Gastroesophageal sphincter (tissue), 4 donors: ENCODE measurements around the gene OGFRL1. TPM values are rescaled to one million over a fixed set of nuclear protein-coding genes. Genes with fewer than 3 reads are reported as not detected.

Source experiments
- ATAC-seq: fragments of 150-250 bp; one replicate; pipeline ENCODE4 v1.9.1; 2016; ENCODE audit warnings: mild to moderate bottlenecking, moderate library complexity
- H3K27ac ChIP-seq, 4 donors: fragments of 200-600 bp; sonication (generic) in 3 of 4; 1 replicate in 3 of 4; 2 replicates in 1 of 4; pipeline ENCODE4 v1.5.1; 2016 to 2019
- H3K27me3 ChIP-seq: fragments of 200-600 bp; sonication (generic); one replicate; pipeline ENCODE4 v1.5.1; 2019
- H3K36me3 ChIP-seq, 2 donors: fragments of 200-600 bp; sonication (generic); one replicate each; pipeline ENCODE4 v1.5.1; 2019; ENCODE audit warnings: control low read depth in 1 of 2
- H3K4me1 ChIP-seq, 3 donors: fragments of 200-600 bp; sonication (generic); 1 replicate in 2 of 3; 2 replicates in 1 of 3; pipeline ENCODE4 v1.5.1; 2016 to 2019; ENCODE audit warnings: control low read depth in 2 of 3
- H3K4me3 ChIP-seq, 2 donors: fragments of 200-600 bp; sonication (generic); one replicate each; pipeline ENCODE4 v1.5.1; 2019; ENCODE audit warnings: mild to moderate bottlenecking in 1 of 2, moderate library complexity in 1 of 2
- H3K9me3 ChIP-seq, 3 donors: fragments of 200-600 bp; sonication (generic); one replicate each; pipeline ENCODE4 v1.5.1; 2017 to 2019; ENCODE audit warnings: control low read depth in 2 of 3
- EP300 ChIP-seq: sonication (generic); formaldehyde crosslinking; IDR thresholded peaks from one replicate; pipeline ENCODE4 v1.6.1; 2017; ENCODE audit warnings: antibody characterized with exemption, mild to moderate bottlenecking
- POLR2A ChIP-seq, 2 donors: fragments of 450-650 bp; IDR thresholded peaks; one replicate each; pipeline ENCODE4 v1.6.1; 2017; ENCODE audit warnings: antibody characterized with exemption in 2 of 2, mild to moderate bottlenecking in 2 of 2, moderate library complexity in 1 of 2
- POLR2AphosphoS5 ChIP-seq: sonication (generic); formaldehyde crosslinking; IDR thresholded peaks from one replicate; pipeline ENCODE4 v1.6.1; 2017; ENCODE audit warnings: antibody characterized with exemption
- WGBS, 2 donors: methylation state at CpG; one replicate each; pipeline ENCODE4 v1.1.5; 2018; ENCODE audit warnings: low coverage in 1 of 2; 5-methylcytosine and 5-hydroxymethylcytosine counted together
- total RNA-seq, 4 donors: library from RNA; depleted of rRNA; stranded (reverse); fragments of >200 nt; gene quantifications; one replicate each; pipeline ENCODE4 v1.1.0, GENCODE V29; 2016
- TF ChIP-seq, protein P1 (sequence below), 4 experiments: fragments of 200-600 bp in 2 of 4; fragments of 450-650 bp in 2 of 4; sonication (generic) in 1 of 4; IDR thresholded peaks; one replicate each; pipeline ENCODE4 v1.5.1; 2017 to 2019; ENCODE audit warnings: antibody characterized with exemption in 4 of 4, mild to moderate bottlenecking in 2 of 4, moderate library complexity in 2 of 4

Gene OGFRL1
- 10 to 100 TPM; 29.0 to 52.3 (median 46.5) TPM for total RNA-seq

DNA sequence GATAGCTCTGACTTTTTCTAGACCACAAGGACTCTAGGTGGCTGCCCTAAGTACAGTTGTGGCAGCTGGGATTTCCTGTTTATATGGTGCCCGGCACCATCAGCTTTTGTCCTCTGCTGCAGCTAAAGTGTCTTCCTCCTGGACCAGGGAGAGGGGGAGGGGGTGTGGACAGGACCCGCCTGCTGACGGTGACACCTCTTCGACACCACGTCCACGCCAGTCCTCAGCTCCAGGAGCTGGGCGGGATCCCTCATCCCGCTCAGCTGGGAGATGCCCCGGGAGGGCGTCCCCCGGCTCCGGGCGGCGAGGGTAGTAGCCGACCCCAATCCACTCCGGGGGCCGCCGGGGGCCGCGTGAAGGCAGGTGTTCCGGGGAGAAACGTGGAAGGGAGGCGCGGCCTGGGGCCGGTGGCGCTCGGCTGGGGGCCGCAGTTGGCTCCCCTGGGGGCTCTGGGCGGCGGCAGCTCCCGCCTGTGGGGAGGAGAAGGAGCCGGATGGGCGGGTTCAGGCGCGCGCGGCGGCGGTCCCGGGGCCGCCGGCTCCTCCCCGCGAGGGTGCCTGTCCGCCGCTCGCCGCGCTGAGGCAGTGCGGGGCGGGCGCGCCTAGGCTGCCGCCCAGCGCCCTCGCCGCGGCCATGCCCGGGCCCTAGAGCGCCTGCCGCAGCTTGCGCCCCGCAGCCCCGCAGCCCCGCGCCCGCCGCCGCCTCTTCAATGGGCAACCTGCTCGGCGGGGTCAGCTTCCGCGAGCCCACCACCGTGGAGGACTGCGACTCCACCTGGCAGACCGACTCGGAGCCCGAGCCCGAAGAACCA, at the start of gene OGFRL1:
TSS of gene OGFRL1 (plus strand) at position 584 of the 811 bp plus-strand sequence. CDS start at position 710, 126 bp downstream.
- Histone ChIP-seq H3K27me3 (no peaks in the 10 kb centered on the region), H3K36me3 (no peaks in the 10 kb centered on the region), H3K4me3 (peak within 1 kb of the TSS; percentile 76 to 80), H3K4me1 (peaks cover 5 to 71% (median 7%) of the 10 kb centered on the region in 3 donors), H3K9me3 (no peaks in the 10 kb centered on the region), H3K27ac (peak within 1 kb of the TSS; percentile 88 to 97 (median 92))
- peak; percentile 96 for ATAC-seq
- 0% methylated on average over 1 of the region's 79 CpGs; no CpG with 5 or more reads in 1 of the 2 donors for WGBS, 2 donors
- TF ChIP-seq EP300 (no peak), POLR2AphosphoS5 (peak; percentile 21), POLR2A (IDR thresholded peaks at IDR 0.05) (peak; percentile 77 to 96)
- TF ChIP-seq, protein P1, sequence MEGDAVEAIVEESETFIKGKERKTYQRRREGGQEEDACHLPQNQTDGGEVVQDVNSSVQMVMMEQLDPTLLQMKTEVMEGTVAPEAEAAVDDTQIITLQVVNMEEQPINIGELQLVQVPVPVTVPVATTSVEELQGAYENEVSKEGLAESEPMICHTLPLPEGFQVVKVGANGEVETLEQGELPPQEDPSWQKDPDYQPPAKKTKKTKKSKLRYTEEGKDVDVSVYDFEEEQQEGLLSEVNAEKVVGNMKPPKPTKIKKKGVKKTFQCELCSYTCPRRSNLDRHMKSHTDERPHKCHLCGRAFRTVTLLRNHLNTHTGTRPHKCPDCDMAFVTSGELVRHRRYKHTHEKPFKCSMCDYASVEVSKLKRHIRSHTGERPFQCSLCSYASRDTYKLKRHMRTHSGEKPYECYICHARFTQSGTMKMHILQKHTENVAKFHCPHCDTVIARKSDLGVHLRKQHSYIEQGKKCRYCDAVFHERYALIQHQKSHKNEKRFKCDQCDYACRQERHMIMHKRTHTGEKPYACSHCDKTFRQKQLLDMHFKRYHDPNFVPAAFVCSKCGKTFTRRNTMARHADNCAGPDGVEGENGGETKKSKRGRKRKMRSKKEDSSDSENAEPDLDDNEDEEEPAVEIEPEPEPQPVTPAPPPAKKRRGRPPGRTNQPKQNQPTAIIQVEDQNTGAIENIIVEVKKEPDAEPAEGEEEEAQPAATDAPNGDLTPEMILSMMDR (IDR thresholded peaks at IDR 0.05): peak in 3 of 4 experiments; percentile 21 to 45 (median 45)

DNA sequence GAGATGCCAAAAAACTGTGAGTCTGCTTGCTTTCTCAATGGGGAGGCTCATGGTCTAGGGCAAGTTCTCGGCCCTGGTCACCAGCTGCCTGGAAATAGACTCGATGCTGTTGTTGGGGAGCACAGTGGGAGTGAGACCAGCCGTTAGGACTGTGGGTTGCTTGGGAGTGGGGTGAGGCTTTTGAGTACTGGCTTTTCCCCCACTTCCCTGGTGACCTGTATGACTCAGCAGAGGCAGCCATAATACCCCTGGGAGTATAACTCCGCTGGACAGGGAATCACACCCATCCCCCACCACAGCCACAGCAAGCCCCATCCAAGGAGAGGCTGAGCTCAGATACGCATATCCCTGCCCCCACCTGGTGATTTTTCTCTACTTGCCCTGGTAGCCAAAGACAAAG, 48.9 kb upstream of the OGFRL1 start:
- no peaks in the 10 kb centered on the region for H3K27me3 ChIP-seq
- H3K36me3 ChIP-seq: no peaks in the 10 kb centered on the region
- TF ChIP-seq EP300: no peak
- TF ChIP-seq POLR2A (IDR thresholded peaks at IDR 0.05): no peak
- TF ChIP-seq POLR2AphosphoS5: no peak
- TF ChIP-seq, protein P1 (IDR thresholded peaks at IDR 0.05): no peak
- no peaks in the 10 kb centered on the region for H3K4me1 ChIP-seq
- H3K27ac ChIP-seq: no peak overlapping the region
- H3K9me3 ChIP-seq: peaks cover 0 to 9% (median 0%) of the 10 kb centered on the region in 3 donors
- no peak overlapping the region for H3K4me3 ChIP-seq
- 86 to 100% methylated on average over 1 to 2 of the region's 5 CpGs for WGBS, 2 donors
- no peak for ATAC-seq

DNA sequence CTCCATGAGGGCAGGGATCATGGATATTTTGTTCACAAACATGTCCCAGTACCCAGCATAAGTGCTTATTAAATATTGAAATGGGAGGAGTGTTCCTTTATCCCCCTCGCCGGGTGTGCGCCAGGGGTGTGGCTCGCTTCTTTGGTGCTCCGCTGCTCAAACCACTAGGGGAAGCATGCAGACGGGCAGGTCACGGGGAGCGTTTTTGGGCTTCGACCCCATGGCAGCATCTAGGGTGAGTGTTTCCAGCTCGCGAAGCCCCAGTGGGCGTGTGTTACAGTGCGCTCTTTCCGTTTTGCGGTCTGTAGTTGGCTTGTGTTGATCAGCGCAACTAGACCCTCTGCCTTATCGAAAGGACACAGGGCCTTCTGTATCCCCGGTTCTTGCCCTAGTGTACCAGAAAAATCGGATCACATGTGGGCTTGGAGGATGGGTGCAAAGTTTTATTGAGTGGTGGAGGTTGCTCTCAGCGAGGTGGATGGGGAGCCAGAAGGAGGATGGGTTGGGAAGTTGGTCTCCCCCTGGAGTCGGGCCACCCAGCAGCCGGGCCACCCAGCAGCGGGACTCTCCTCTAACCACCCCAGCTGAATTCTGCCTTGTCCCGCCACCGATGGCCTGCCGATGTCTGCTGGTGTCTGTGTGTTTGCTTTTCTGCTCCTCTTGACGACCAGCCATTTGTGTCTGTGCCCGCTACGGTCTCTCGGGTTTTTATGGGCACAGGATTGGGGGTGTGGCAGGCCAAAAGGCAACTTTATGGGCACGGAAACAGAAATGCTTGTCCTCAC, 43.2 kb upstream of the OGFRL1 start:
- peaks cover 0 to 8% (median 3%) of the 10 kb centered on the region in 3 donors for H3K4me1 ChIP-seq
- H3K9me3 ChIP-seq: peaks cover 0 to 9% (median 0%) of the 10 kb centered on the region in 3 donors
- TF ChIP-seq POLR2A (IDR thresholded peaks at IDR 0.05) (no peak), EP300 (no peak), POLR2AphosphoS5 (no peak)
- TF ChIP-seq, protein P1 (IDR thresholded peaks at IDR 0.05): no peak
- no peak overlapping the region for H3K27ac ChIP-seq
- no peaks in the 10 kb centered on the region for H3K27me3 ChIP-seq
- WGBS, 2 donors: 97 to 100% methylated on average over 7 to 11 of the region's 31 CpGs
- no peak overlapping the region for H3K4me3 ChIP-seq
- H3K36me3 ChIP-seq: no peaks in the 10 kb centered on the region
- no peak for ATAC-seq

DNA sequence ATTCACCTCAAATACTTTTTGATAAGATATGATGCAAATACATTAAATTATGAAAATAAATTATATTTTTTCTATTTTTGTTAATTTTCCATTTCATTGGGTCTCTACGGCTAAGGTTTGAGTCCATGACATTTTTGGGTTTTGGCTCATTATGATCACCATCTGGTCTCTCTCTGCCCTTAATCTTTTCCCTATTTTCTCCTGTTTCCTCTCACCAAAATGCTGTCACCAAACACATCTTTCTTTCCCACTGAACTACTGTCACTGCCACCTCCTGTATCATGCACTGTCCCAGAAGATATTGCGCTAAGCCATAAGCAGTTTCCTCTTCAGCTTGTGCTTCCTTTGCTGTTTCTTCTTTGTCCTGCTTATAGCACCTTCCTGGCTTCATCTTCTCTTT, 42.0 kb upstream of the OGFRL1 start:
- no peaks in the 10 kb centered on the region for H3K27me3 ChIP-seq
- WGBS, 2 donors: 92 to 100% methylated on average over 2 of the region's 2 CpGs
- TF ChIP-seq POLR2AphosphoS5 (no peak), POLR2A (IDR thresholded peaks at IDR 0.05) (no peak), EP300 (no peak)
- TF ChIP-seq, protein P1 (IDR thresholded peaks at IDR 0.05): no peak
- H3K9me3 ChIP-seq: peaks cover 0 to 9% (median 0%) of the 10 kb centered on the region in 3 donors
- no peak overlapping the region for H3K4me3 ChIP-seq
- ATAC-seq: no peak
- no peak overlapping the region for H3K27ac ChIP-seq
- H3K4me1 ChIP-seq: peaks cover 0 to 16% (median 7%) of the 10 kb centered on the region in 3 donors
- no peaks in the 10 kb centered on the region for H3K36me3 ChIP-seq
